Heart left ventricle (tissue), 13 donors: ENCODE data around the gene C2CD5.

Source experiments
- POLR2A ChIP-seq, 2 donors: fragments of 450-650 bp; IDR thresholded peaks; one replicate each; pipeline ENCODE4 v1.6.1; 2017; ENCODE audit warnings: antibody characterized with exemption in 2 of 2, mild to moderate bottlenecking in 2 of 2, moderate library complexity in 2 of 2
- TF ChIP-seq, protein P1 (sequence below), 12 donors: fragments of 200-600 bp; sonication (generic) in 4 of 12; IDR thresholded peaks; one replicate each; pipeline versions ENCODE4 v1.5.0 to v1.8.0; 2018 to 2022; ENCODE audit warnings: antibody characterized with exemption in 12 of 12, mild to moderate bottlenecking in 5 of 12
- donor health status: ischemic (EF 13 %, LVEDD 7.1; RV severe dilation, severe dysfunction).
- donor health status: DM: no; HTN: yes; CAD: no.
- donor health status: DM: no; HTN: no; CAD: no.
- donor health status: ischemic (EF 25% LVEDD 6.9; RV normal size, moderate dysfunction).
- donor health status: ischemic (EF 25% LVEDD 5.7; RV mildly dilated, moderate dysfunction).
- donor health status: ischemic (EF 35%, LVEDD 5.7; RV mildly dilated, moderate dysfunction).
- donor health status: nonischemic (EF 11% LVEDD 7.7; RV severe dilation, severe dysfunction).
- donor health status: DM: yes; HTN: yes; CAD: no.
- donor health status: PGD.
- donor health status: ischemic (EF 29% LVEDD 5.4; RV normal size, mild dysfunction).
- donor health status: nonischemic (EF 23%, LVEDD 6.1; RV moderate dilation, normal function).

DNA sequence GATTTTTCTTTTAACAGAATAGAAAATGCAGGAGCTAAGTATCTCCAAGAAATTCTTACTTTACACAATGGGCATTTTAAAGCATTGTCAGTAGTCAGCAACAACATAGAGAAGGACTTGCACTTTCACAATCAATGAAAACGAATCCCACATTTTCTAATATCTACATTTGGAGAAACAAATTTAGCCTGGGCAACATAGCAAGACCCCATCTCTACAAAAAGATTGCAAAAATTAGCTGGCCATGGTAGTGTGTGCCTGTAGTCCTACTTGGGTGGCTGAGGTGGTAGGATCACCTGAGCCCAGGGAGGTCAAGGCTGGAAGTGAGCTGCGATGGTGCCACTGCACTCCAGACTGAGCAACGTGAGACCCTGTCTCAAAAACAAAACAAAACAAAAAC, 30.6 kb upstream of the C2CD5 start:
- no peak for TF ChIP-seq POLR2A (IDR thresholded peaks at IDR 0.05)
- TF ChIP-seq, protein P1, sequence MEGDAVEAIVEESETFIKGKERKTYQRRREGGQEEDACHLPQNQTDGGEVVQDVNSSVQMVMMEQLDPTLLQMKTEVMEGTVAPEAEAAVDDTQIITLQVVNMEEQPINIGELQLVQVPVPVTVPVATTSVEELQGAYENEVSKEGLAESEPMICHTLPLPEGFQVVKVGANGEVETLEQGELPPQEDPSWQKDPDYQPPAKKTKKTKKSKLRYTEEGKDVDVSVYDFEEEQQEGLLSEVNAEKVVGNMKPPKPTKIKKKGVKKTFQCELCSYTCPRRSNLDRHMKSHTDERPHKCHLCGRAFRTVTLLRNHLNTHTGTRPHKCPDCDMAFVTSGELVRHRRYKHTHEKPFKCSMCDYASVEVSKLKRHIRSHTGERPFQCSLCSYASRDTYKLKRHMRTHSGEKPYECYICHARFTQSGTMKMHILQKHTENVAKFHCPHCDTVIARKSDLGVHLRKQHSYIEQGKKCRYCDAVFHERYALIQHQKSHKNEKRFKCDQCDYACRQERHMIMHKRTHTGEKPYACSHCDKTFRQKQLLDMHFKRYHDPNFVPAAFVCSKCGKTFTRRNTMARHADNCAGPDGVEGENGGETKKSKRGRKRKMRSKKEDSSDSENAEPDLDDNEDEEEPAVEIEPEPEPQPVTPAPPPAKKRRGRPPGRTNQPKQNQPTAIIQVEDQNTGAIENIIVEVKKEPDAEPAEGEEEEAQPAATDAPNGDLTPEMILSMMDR (IDR thresholded peaks at IDR 0.05) = no peak
